ENCODE results near the gene KRTAP4-1.

DNA sequence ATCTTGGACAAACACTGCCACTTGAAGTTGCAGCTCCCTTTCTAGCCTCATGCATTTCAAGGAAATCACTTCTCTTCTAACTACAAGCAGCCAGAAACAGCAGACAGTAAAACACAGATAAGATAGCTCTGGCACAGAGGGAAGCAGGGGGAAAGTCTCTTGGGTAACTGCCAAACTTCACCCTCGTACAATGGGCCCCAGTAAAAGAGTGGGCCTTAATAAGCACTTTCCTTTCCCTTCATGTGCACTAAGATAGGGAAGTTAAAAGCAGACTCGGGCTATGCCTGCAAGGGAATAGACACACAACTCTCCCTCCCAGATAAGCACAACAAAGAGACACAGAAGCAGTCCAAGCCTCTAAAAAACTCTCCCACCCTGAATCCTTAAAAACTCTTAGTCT lies 30.9 kb downstream of the KRTAP4-1 start:
- TF ChIP-seq, protein P1, sequence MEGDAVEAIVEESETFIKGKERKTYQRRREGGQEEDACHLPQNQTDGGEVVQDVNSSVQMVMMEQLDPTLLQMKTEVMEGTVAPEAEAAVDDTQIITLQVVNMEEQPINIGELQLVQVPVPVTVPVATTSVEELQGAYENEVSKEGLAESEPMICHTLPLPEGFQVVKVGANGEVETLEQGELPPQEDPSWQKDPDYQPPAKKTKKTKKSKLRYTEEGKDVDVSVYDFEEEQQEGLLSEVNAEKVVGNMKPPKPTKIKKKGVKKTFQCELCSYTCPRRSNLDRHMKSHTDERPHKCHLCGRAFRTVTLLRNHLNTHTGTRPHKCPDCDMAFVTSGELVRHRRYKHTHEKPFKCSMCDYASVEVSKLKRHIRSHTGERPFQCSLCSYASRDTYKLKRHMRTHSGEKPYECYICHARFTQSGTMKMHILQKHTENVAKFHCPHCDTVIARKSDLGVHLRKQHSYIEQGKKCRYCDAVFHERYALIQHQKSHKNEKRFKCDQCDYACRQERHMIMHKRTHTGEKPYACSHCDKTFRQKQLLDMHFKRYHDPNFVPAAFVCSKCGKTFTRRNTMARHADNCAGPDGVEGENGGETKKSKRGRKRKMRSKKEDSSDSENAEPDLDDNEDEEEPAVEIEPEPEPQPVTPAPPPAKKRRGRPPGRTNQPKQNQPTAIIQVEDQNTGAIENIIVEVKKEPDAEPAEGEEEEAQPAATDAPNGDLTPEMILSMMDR (IDR thresholded peaks at IDR 0.05; ENCODE audit: extremely low read depth in 1 of 2, insufficient read depth in 1 of 2, low read depth in 1 of 2, low read length in 2 of 2): no peak
- TF ChIP-seq POLR2A (IDR thresholded peaks at IDR 0.05; ENCODE audit: low read depth, low read length) (no peak), GATA2 (IDR thresholded peaks at IDR 0.05; ENCODE audit: insufficient read depth, insufficient read length, low read depth, low read length) (no peak), JUN (IDR thresholded peaks at IDR 0.05; ENCODE audit: borderline replicate concordance, insufficient read depth, insufficient read length, low read depth) (no peak), POLR2AphosphoS5 (IDR thresholded peaks at IDR 0.05; ENCODE audit: insufficient read depth, low read depth, low read length) (no peak)
